Heart right ventricle (tissue), 16 donors: ENCODE results near the gene CGNL1. TPM values are rescaled to one million over a fixed set of nuclear protein-coding genes. Genes with fewer than 3 reads are reported as not detected.

Experiments
- ATAC-seq, 8 donors: fragments of 200-7000 bp; cut with Tn5 transposase; one replicate each; pipeline ENCODE4 v1.9.1; 2020; ENCODE audit warnings: mild to moderate bottlenecking in 8 of 8, moderate library complexity in 8 of 8, moderate number of reproducible peaks in 1 of 8
- DNase-seq, 2 donors: peaks; one replicate each; pipeline ENCODE4 v3.0.0-alpha.2; 2020
- H3K27ac ChIP-seq, 10 donors: fragments of 200-600 bp; sonication (generic) in 2 of 10; one replicate each; pipeline versions ENCODE4 v1.5.0 to v1.8.0; 2020 to 2022; ENCODE audit warnings: mild to moderate bottlenecking in 3 of 10
- H3K27me3 ChIP-seq, 7 donors: fragments of 200-600 bp; one replicate each; pipeline ENCODE4 v1.8.0; 2021 to 2022; ENCODE audit warnings: mild to moderate bottlenecking in 2 of 7
- H3K36me3 ChIP-seq, 9 donors: fragments of 200-600 bp; sonication (generic) in 1 of 9; one replicate each; pipeline versions ENCODE4 v1.5.0 to v1.8.0; 2020 to 2022; ENCODE audit warnings: mild to moderate bottlenecking in 2 of 9
- H3K4me1 ChIP-seq, 9 donors: fragments of 200-600 bp; sonication (generic) in 1 of 9; one replicate each; pipeline versions ENCODE4 v1.5.0 to v1.8.0; 2020 to 2022; ENCODE audit warnings: mild to moderate bottlenecking in 4 of 9
- H3K4me3 ChIP-seq, 10 donors: fragments of 200-600 bp; sonication (generic) in 2 of 10; one replicate each; pipeline versions ENCODE4 v1.5.0 to v1.8.0; 2020 to 2022; ENCODE audit warnings: mild to moderate bottlenecking in 7 of 10, moderate library complexity in 2 of 10
- H3K9me3 ChIP-seq, 11 donors: fragments of 200-600 bp in 10 of 11; sonication (generic) in 2 of 11; one replicate each; pipeline versions ENCODE4 v1.5.0 to v1.8.0; 2013 to 2022; ENCODE audit warnings: mild to moderate bottlenecking in 2 of 11, control low read depth in 1 of 11, moderate library complexity in 1 of 11
- WGBS, 2 donors: extraction: QIAGEN DNeasy Blood & Tissue Kit; methylation state at CpG; one replicate each; pipeline ENCODE4 v1.1.7; 2013; ENCODE audit warnings: inconsistent platforms in 1 of 2; 5-methylcytosine and 5-hydroxymethylcytosine counted together
- intact Hi-C, 10 donors: fragments of 100-400 bp; cut with DNase I; formaldehyde crosslinking; loops; one replicate each; pipeline versions ENCODE4 v1.11.1 to v1.14.2; 2022
- polyA plus RNA-seq, 2 donors: library from polyadenylated mRNA; stranded (reverse); fragments of 200-250 nt; gene quantifications; one replicate each; pipeline ENCODE4 v1.2.3, GENCODE V29; 2013
- total RNA-seq, 10 donors: library from RNA; stranded (reverse); fragmentation: NEBNext Ultra II Directional in 3 of 10; extraction: Animal tissue kit (Norgen Biotek cat#: 25700) in 3 of 10; gene quantifications; one replicate each; pipeline versions ENCODE4 v1.2.1 to v1.2.4, GENCODE V29; 2021 to 2023
- TF ChIP-seq, protein P1 (sequence below), 9 donors: fragments of 200-600 bp; sonication (generic) in 2 of 9; IDR thresholded peaks; one replicate each; pipeline versions ENCODE4 v1.5.0 to v1.8.0; 2021 to 2022; ENCODE audit warnings: antibody characterized with exemption in 9 of 9, mild to moderate bottlenecking in 5 of 9, moderate library complexity in 1 of 9
- donor health status: Arrhythmogenic right ventricular cardiomyopathy.
- donor health status: ischemic (EF 13 %, LVEDD 7.1; RV severe dilation, severe dysfunction).
- donor health status: healthy with polysubstance abuse.
- donor health status: DM: no; HTN: yes; CAD: no.
- donor health status: DM: no; HTN: no; CAD: no.
- donor health status: ischemic (EF 25% LVEDD 6.9; RV normal size, moderate dysfunction).
- donor health status: ischemic (EF 25% LVEDD 5.7; RV mildly dilated, moderate dysfunction).
- donor health status: healthy.
- donor health status: DM: yes; HTN: yes; CAD: no.
- donor health status: Ischemic cardiomyopathy.
- donor health status: ischemic (EF 35%, LVEDD 5.7; RV mildly dilated, moderate dysfunction).
- donor health status: nonischemic (EF 11% LVEDD 7.7; RV severe dilation, severe dysfunction).
- donor health status: DM: yes; HTN: yes; CAD: no.
- donor health status: PGD.
- donor health status: ischemic (EF 29% LVEDD 5.4; RV normal size, mild dysfunction).
- donor health status: nonischemic (EF 23%, LVEDD 6.1; RV moderate dilation, normal function).

CGNL1 gene
- total and polyA plus RNA-seq, 12 donors, result 2.7 to 42.9 (median 33.7) TPM

DNA sequence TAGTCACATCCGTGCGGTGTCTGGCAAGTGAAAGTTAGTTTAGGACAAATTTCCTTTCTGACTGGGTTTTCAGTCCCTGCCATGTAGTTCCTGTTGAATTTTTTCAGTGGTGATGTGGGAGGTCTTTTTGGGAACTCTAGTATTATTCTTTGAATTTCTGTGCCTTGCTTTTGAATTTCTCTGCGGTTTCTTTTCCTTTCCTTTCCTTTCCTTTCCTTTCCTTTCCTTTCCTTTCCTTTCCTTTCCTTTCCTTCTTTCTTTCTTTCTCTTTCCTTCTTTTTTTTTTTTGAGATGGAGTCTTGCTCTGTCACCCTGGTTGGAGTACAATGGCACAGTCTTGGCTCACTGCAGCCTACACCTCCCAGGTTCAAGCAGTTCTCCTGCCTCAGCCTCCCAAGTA, 88.2 kb downstream of the CGNL1 start:
- ATAC-seq (no peak), DNase-seq (no peak)
- Histone ChIP-seq H3K27me3 (peaks cover 0 to 3% (median 0%) of the 10 kb centered on the region in 7 donors), H3K4me1 (peaks cover 0 to 21% (median 0%) of the 10 kb centered on the region in 9 donors), H3K27ac (no peak overlapping the region), H3K36me3 (peaks cover 0 to 12% (median 0%) of the 10 kb centered on the region in 9 donors), H3K4me3 (no peak overlapping the region), H3K9me3 (no peaks in the 10 kb centered on the region)
- TF ChIP-seq, protein P1, sequence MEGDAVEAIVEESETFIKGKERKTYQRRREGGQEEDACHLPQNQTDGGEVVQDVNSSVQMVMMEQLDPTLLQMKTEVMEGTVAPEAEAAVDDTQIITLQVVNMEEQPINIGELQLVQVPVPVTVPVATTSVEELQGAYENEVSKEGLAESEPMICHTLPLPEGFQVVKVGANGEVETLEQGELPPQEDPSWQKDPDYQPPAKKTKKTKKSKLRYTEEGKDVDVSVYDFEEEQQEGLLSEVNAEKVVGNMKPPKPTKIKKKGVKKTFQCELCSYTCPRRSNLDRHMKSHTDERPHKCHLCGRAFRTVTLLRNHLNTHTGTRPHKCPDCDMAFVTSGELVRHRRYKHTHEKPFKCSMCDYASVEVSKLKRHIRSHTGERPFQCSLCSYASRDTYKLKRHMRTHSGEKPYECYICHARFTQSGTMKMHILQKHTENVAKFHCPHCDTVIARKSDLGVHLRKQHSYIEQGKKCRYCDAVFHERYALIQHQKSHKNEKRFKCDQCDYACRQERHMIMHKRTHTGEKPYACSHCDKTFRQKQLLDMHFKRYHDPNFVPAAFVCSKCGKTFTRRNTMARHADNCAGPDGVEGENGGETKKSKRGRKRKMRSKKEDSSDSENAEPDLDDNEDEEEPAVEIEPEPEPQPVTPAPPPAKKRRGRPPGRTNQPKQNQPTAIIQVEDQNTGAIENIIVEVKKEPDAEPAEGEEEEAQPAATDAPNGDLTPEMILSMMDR (IDR thresholded peaks at IDR 0.05), result no peak
- 88 to 95% methylated on average over 3 of the region's 3 CpGs for WGBS, 2 donors
- intact Hi-C loops, result loop anchor here in 1 of 10 donors (5.0 kb wide), 1 partner anchor 122 kb away; no protein-coding TSS in a partner anchor

DNA sequence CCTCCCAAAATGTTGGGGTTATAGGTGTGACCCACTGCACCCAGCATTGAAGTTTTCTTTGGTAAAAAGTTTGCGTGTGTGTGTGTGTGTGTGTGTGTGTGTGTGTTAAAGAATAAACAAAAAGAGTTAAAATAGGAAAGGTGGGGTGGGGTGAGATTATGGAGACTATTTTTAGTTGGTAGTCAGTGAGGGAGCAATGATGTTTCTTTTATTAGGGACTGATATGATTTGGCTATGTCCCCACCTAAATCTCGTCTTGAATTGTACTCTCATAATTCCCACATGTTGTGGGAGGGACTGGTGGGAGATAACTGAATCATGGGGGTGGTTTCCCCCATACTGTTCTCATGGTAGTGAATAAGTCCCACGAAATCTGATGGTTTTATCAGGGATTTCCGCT, 92.2 kb downstream of the CGNL1 start:
- Histone ChIP-seq H3K9me3 (no peaks in the 10 kb centered on the region), H3K36me3 (peaks cover 0 to 4% (median 0%) of the 10 kb centered on the region in 9 donors), H3K4me3 (no peak overlapping the region), H3K27me3 (peaks cover 0 to 3% (median 0%) of the 10 kb centered on the region in 7 donors), H3K4me1 (peaks cover 0 to 18% (median 0%) of the 10 kb centered on the region in 9 donors), H3K27ac (no peak overlapping the region)
- DNase-seq, result no peak
- WGBS, 2 donors, result 40 to 56% methylated on average over 4 of the region's 4 CpGs
- TF ChIP-seq, protein P1 (IDR thresholded peaks at IDR 0.05), result no peak
- intact Hi-C loops, result no loop called here
- peak in 4 of 8 donors; percentile 40 to 74 (median 52) for ATAC-seq

DNA sequence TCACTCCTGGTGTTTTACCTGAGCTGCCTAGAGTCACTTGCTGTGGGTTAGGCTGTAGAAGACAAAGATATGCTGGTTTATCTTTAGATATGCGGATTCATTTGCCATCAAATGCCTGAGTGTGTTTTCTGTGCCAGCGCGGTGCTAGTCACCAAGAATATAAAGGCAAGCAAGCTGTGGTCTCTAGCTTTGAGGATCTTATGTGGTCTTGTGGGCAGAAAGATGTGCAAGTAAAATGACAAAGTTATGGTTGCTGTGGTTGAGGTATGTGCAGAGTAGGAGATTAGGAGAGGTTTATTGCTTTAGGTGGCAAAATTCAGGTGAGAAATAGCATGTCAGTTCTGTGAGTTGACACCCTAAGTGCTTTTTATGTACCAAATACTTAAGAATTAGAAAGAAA, 94.2 kb downstream of the CGNL1 start:
- TF ChIP-seq, protein P1 (IDR thresholded peaks at IDR 0.05), result no peak
- WGBS, 2 donors, result 94 to 98% methylated on average over 3 of the region's 3 CpGs
- intact Hi-C loops, result no loop called here

DNA sequence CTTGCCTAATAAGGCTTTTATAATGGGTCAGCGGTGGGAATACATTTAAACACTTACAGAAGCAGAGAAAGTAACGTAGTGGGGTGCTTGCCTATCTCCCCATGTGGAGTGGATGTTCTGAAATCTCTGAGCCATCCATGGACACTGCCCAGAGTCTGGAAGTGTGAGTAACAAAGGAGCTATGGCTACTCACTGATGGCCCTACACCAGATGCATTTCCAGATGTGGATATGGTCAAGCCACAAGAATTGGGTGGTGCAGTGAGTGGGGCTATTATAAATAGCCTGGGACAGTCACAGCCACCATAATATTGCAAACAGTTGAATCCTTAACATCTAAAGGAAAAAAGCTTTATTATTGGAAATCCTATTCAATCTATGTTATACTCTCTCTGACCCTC, 96.6 kb downstream of the CGNL1 start:
- DNase-seq, result no peak
- Histone ChIP-seq H3K27ac (no peak overlapping the region), H3K4me1 (peaks cover 0 to 34% (median 2%) of the 10 kb centered on the region in 9 donors), H3K36me3 (no peaks in the 10 kb centered on the region), H3K4me3 (no peak overlapping the region), H3K9me3 (no peaks in the 10 kb centered on the region), H3K27me3 (no peaks in the 10 kb centered on the region)
- TF ChIP-seq, protein P1 (IDR thresholded peaks at IDR 0.05), result no peak
- no peak for ATAC-seq
- intact Hi-C loops, result no loop called here
- 94 to 95% methylated on average over 2 of the region's 2 CpGs for WGBS, 2 donors

More for the DNA sequence above, 94.2 kb downstream of the CGNL1 start:
- ATAC-seq (no peak), DNase-seq (no peak)
- Histone ChIP-seq H3K9me3 (no peaks in the 10 kb centered on the region), H3K4me3 (no peak overlapping the region), H3K27me3 (peaks cover 0 to 3% (median 0%) of the 10 kb centered on the region in 7 donors), H3K27ac (no peak overlapping the region), H3K4me1 (peaks cover 0 to 18% (median 0%) of the 10 kb centered on the region in 9 donors), H3K36me3 (no peaks in the 10 kb centered on the region)
